OCI-LY3 (cell line): ENCODE results near the gene TANC1.

ENCODE experiments used
- EZH2phosphoT487 ChIP-seq: fragments of 200-600 bp; shearing (Covaris generic); IDR thresholded peaks from 2 replicates; pipeline ENCODE4 v1.6.1; 2018; ENCODE audit warnings: antibody characterized with exemption, mixed run types, low read depth
- TF ChIP-seq, protein P1 (sequence below): fragments of 200-600, 300-600 bp; sonication (generic); IDR thresholded peaks from 2 replicates; pipeline ENCODE4 v1.5.1; 2014; ENCODE audit warnings: antibody characterized with exemption, low read length, low read depth

DNA sequence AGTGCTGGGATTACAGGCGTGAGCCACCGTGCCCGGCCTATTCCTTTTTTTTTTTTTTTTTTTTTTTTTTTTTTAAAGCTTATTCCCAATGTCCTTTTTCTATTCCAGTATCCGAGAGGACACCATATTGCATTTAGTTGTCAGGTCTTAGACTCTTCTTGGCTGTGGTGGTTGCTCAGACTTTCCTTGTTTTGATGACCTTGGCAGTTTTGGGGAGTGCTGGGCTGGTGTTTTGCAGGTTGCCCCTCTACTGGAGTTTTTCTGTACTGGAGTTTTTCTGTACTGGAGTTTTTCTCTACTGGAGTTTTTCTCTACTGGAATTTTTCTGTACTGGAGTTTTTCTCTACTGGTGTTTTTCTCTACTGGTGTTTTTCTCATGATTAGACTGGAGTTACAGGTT lies 149.2 kb downstream of the TANC1 start:
- TF ChIP-seq, protein P1, sequence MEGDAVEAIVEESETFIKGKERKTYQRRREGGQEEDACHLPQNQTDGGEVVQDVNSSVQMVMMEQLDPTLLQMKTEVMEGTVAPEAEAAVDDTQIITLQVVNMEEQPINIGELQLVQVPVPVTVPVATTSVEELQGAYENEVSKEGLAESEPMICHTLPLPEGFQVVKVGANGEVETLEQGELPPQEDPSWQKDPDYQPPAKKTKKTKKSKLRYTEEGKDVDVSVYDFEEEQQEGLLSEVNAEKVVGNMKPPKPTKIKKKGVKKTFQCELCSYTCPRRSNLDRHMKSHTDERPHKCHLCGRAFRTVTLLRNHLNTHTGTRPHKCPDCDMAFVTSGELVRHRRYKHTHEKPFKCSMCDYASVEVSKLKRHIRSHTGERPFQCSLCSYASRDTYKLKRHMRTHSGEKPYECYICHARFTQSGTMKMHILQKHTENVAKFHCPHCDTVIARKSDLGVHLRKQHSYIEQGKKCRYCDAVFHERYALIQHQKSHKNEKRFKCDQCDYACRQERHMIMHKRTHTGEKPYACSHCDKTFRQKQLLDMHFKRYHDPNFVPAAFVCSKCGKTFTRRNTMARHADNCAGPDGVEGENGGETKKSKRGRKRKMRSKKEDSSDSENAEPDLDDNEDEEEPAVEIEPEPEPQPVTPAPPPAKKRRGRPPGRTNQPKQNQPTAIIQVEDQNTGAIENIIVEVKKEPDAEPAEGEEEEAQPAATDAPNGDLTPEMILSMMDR, result no peak
- TF ChIP-seq EZH2phosphoT487, result no peak
